Neural cell (in vitro differentiated cells): Measurements from ENCODE around the gene CHAC2. TPM values are rescaled to one million over a fixed set of nuclear protein-coding genes. Genes with fewer than 3 reads are reported as not detected.

ENCODE experiments used
- H2AFZ ChIP-seq: fragments of 200-600, 300-800 bp; sonication (generic), shearing (Covaris generic); 2 replicates; pipeline ENCODE4 v1.6.0; 2014; ENCODE audit warnings: low read depth, mild to moderate bottlenecking, antibody characterized with exemption, low read length, moderate library complexity
- H3F3A ChIP-seq: fragments of 200-600 bp; shearing (Covaris generic); 2 replicates; pipeline ENCODE4 v1.6.1; 2016; ENCODE audit warnings: mild to moderate bottlenecking, moderate library complexity, mixed read lengths, antibody characterized with exemption, low read length; ENCODE audit not compliant: insufficient read depth, poor library complexity, severe bottlenecking
- H3K27ac ChIP-seq: fragments of 200-600, 300-800 bp; sonication (generic), shearing (Covaris generic); 2 replicates; pipeline ENCODE4 v1.5.1; 2014; ENCODE audit warnings: mild to moderate bottlenecking, low read length, moderate library complexity
- H3K27me3 ChIP-seq: fragments of 300-800, 200-600 bp; sonication (generic), shearing (Covaris generic); 2 replicates; pipeline ENCODE4 v1.6.0; 2014; ENCODE audit warnings: mild to moderate bottlenecking, low read depth, low read length, moderate library complexity; ENCODE audit not compliant: insufficient read depth
- H3K36me3 ChIP-seq: fragments of 300-800, 200-600 bp; sonication (generic), shearing (Covaris generic); 2 replicates; pipeline ENCODE4 v1.5.1; 2014; ENCODE audit warnings: mild to moderate bottlenecking, antibody characterized with exemption, low read length, moderate library complexity; ENCODE audit not compliant: insufficient read depth
- H3K4me2 ChIP-seq: fragments of 300-800, 200-600 bp; sonication (generic), shearing (Covaris generic); 2 replicates; pipeline ENCODE4 v1.6.0; 2014; ENCODE audit warnings: mild to moderate bottlenecking, low read length
- H3K4me3 ChIP-seq: fragments of 300-800, 200-600 bp; sonication (generic), shearing (Covaris generic); 2 replicates; pipeline ENCODE4 v1.5.1; 2014; ENCODE audit warnings: mild to moderate bottlenecking, low read length, moderate library complexity
- H3K79me2 ChIP-seq: fragments of 200-600 bp; shearing (Covaris generic); replicated peaks from 2 replicates; pipeline ENCODE4 v1.6.0; 2014; ENCODE audit warnings: mild to moderate bottlenecking, low read length, moderate library complexity; ENCODE audit not compliant: insufficient read depth
- H3K9ac ChIP-seq: fragments of 300-800, 200-600 bp; sonication (generic), shearing (Covaris generic); 2 replicates; pipeline ENCODE4 v1.6.1; 2016; ENCODE audit warnings: mild to moderate bottlenecking, low read length, mixed read lengths
- H3K9me2 ChIP-seq: fragments of 200-600 bp; shearing (Covaris generic); 2 replicates; pipeline ENCODE4 v1.6.1; 2016; ENCODE audit warnings: mild to moderate bottlenecking, low read length, mixed read lengths; ENCODE audit not compliant: insufficient read depth
- H3K9me3 ChIP-seq: fragments of 200-600, 300-800 bp; sonication (generic), shearing (Covaris generic); 2 replicates; pipeline ENCODE4 v1.6.1; 2016; ENCODE audit warnings: mild to moderate bottlenecking, mixed run types, low read length, moderate library complexity, mixed read lengths
- H4K20me1 ChIP-seq: fragments of 200-600 bp; shearing (Covaris generic); 2 replicates; pipeline ENCODE4 v1.6.1; 2016; ENCODE audit warnings: mild to moderate bottlenecking, mixed run types; ENCODE audit not compliant: insufficient read depth
- EP300 ChIP-seq: fragments of 450-650 bp; conservative IDR thresholded peaks from 2 replicates; pipeline ENCODE4 v1.6.1; 2014; ENCODE audit warnings: antibody characterized with exemption, mild to moderate bottlenecking, moderate library complexity; ENCODE audit not compliant: poor library complexity, severe bottlenecking
- EZH2 ChIP-seq: fragments of 200-600, 300-800 bp; shearing (Covaris generic), sonication (generic); IDR thresholded peaks from 2 replicates; pipeline ENCODE4 v1.6.1; 2014; ENCODE audit warnings: antibody characterized with exemption, low read length, borderline replicate concordance, mild to moderate bottlenecking; ENCODE audit not compliant: insufficient read depth, poor library complexity, severe bottlenecking
- MXI1 ChIP-seq: fragments of 450-650 bp; conservative IDR thresholded peaks from 2 replicates; pipeline ENCODE4 v1.6.1; 2014; ENCODE audit warnings: antibody characterized with exemption, mild to moderate bottlenecking; ENCODE audit not compliant: poor library complexity, severe bottlenecking
- POLR2AphosphoS5 ChIP-seq: IDR thresholded peaks from 2 replicates; pipeline ENCODE4 v1.6.1; 2012
- RAD21 ChIP-seq: fragments of 450-650 bp; conservative IDR thresholded peaks from 2 replicates; pipeline ENCODE4 v1.6.1; 2014; ENCODE audit warnings: antibody characterized with exemption, mild to moderate bottlenecking, moderate library complexity
- SMC3 ChIP-seq: fragments of 450-650 bp; conservative IDR thresholded peaks from 2 replicates; pipeline ENCODE4 v1.6.1; 2014; ENCODE audit warnings: antibody characterized with exemption, mild to moderate bottlenecking, moderate library complexity; ENCODE audit not compliant: poor library complexity
- TAF1 ChIP-seq: IDR thresholded peaks from 2 replicates; pipeline ENCODE4 v1.6.1; 2012; ENCODE audit warnings: low read depth
- polyA plus RNA-seq: library from polyadenylated mRNA; depleted of rRNA; stranded (reverse); fragments of >200 nt; gene quantifications from 2 replicates; pipeline ENCODE4 v1.2.3, GENCODE V29; 2014
- TF ChIP-seq, protein P1 (sequence below): IDR thresholded peaks from 2 replicates; pipeline ENCODE4 v1.6.1; 2012; ENCODE audit warnings: borderline replicate concordance
- TF ChIP-seq, protein P2 (sequence below): fragments of 450-650 bp; IDR thresholded peaks from 2 replicates; pipeline ENCODE4 v1.5.1; 2014; ENCODE audit warnings: antibody characterized with exemption, mild to moderate bottlenecking, moderate library complexity; ENCODE audit not compliant: poor library complexity, severe bottlenecking

The CHAC2 gene
- polyA plus RNA-seq, 1 donor from 2014 or later, result 7.7 TPM

GRCh38 chr2:53727921-53728320 lies 39.7 kb upstream of the CHAC2 start:
- H3F3A ChIP-seq, result no peaks in the 10 kb centered on the region
- peaks cover 4% of the 10 kb centered on the region for H3K36me3 ChIP-seq
- no peak overlapping the region for H3K4me2 ChIP-seq
- H3K9me3 ChIP-seq, result no peaks in the 10 kb centered on the region
- no peaks in the 10 kb centered on the region for H3K79me2 ChIP-seq
- H3K9me2 ChIP-seq, result no peaks in the 10 kb centered on the region
- TF ChIP-seq SMC3 (no peak), TAF1 (no peak), EZH2 (no peak), EP300 (no peak), RAD21 (no peak), POLR2AphosphoS5 (no peak), MXI1 (no peak)
- TF ChIP-seq, protein P1, sequence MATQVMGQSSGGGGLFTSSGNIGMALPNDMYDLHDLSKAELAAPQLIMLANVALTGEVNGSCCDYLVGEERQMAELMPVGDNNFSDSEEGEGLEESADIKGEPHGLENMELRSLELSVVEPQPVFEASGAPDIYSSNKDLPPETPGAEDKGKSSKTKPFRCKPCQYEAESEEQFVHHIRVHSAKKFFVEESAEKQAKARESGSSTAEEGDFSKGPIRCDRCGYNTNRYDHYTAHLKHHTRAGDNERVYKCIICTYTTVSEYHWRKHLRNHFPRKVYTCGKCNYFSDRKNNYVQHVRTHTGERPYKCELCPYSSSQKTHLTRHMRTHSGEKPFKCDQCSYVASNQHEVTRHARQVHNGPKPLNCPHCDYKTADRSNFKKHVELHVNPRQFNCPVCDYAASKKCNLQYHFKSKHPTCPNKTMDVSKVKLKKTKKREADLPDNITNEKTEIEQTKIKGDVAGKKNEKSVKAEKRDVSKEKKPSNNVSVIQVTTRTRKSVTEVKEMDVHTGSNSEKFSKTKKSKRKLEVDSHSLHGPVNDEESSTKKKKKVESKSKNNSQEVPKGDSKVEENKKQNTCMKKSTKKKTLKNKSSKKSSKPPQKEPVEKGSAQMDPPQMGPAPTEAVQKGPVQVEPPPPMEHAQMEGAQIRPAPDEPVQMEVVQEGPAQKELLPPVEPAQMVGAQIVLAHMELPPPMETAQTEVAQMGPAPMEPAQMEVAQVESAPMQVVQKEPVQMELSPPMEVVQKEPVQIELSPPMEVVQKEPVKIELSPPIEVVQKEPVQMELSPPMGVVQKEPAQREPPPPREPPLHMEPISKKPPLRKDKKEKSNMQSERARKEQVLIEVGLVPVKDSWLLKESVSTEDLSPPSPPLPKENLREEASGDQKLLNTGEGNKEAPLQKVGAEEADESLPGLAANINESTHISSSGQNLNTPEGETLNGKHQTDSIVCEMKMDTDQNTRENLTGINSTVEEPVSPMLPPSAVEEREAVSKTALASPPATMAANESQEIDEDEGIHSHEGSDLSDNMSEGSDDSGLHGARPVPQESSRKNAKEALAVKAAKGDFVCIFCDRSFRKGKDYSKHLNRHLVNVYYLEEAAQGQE, result no peak
- TF ChIP-seq, protein P2, sequence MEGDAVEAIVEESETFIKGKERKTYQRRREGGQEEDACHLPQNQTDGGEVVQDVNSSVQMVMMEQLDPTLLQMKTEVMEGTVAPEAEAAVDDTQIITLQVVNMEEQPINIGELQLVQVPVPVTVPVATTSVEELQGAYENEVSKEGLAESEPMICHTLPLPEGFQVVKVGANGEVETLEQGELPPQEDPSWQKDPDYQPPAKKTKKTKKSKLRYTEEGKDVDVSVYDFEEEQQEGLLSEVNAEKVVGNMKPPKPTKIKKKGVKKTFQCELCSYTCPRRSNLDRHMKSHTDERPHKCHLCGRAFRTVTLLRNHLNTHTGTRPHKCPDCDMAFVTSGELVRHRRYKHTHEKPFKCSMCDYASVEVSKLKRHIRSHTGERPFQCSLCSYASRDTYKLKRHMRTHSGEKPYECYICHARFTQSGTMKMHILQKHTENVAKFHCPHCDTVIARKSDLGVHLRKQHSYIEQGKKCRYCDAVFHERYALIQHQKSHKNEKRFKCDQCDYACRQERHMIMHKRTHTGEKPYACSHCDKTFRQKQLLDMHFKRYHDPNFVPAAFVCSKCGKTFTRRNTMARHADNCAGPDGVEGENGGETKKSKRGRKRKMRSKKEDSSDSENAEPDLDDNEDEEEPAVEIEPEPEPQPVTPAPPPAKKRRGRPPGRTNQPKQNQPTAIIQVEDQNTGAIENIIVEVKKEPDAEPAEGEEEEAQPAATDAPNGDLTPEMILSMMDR, result no peak
- H3K9ac ChIP-seq, result no peak overlapping the region
- H3K4me3 ChIP-seq, result no peak overlapping the region
- no peaks in the 10 kb centered on the region for H4K20me1 ChIP-seq
- H3K27me3 ChIP-seq, result no peaks in the 10 kb centered on the region
- H3K27ac ChIP-seq, result no peak overlapping the region
- H2AFZ ChIP-seq, result no peak overlapping the region

DNA sequence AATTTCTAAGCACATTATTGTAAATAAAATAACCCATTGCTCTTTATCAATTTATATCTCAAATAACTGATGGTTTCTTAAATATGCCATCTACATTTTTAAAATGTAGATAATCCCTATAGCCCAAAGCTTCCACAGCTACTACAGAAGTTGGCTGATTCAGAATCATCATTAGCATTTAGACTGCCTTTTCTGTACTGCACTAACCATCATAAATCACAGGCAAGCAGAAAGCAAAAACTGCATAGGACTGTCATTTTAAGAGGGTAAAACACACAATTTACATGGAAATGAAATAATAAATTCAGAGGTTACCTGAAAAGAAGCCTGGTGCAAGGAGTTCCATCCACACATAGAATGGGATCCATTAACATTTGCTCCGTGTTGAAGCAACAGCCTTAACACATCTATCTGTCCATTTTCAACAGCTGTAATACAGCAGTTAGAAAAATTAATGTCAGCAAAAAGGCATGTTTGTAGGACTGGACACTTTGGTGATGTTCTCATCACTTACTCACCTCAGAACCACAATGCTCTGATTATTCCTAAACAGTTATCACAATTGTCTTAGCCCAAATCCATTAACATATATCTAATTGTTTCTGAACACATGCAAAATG lies 38.4 kb upstream of the CHAC2 start:
- no peaks in the 10 kb centered on the region for H3K27me3 ChIP-seq
- no peaks in the 10 kb centered on the region for H3F3A ChIP-seq
- no peaks in the 10 kb centered on the region for H3K9me2 ChIP-seq
- no peak overlapping the region for H3K4me2 ChIP-seq
- H2AFZ ChIP-seq, result no peak overlapping the region
- no peak overlapping the region for H3K27ac ChIP-seq
- H3K4me3 ChIP-seq, result no peak overlapping the region
- H3K79me2 ChIP-seq, result no peaks in the 10 kb centered on the region
- H3K9me3 ChIP-seq, result no peaks in the 10 kb centered on the region
- peaks cover 4% of the 10 kb centered on the region for H3K36me3 ChIP-seq
- no peaks in the 10 kb centered on the region for H4K20me1 ChIP-seq
- no peak for TF ChIP-seq POLR2AphosphoS5
- no peak overlapping the region for H3K9ac ChIP-seq

DNA sequence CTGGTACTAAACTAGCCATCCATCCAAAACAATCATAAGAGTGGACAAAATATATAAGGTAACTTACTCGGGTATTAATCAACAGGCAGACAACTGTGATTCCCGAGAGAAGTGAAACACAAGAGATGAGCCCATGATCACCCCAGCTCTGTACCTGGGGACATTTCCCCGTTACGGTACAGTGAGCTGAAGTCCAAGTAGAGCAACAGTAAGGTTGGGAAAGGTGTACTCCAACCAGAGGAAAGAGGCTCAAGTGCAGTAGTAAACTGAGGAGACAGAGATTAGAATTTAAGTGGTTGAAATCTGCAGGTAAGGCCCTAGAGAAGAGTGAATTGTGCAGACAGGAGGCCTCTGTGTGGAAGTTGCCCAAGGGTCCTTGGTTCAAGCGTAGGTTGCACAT lies 30.5 kb upstream of the CHAC2 start:
- no peaks in the 10 kb centered on the region for H3K9me2 ChIP-seq
- no peaks in the 10 kb centered on the region for H3K79me2 ChIP-seq
- H2AFZ ChIP-seq, result no peak overlapping the region
- no peak overlapping the region for H3K27ac ChIP-seq
- no peaks in the 10 kb centered on the region for H4K20me1 ChIP-seq
- H3K36me3 ChIP-seq, result no peaks in the 10 kb centered on the region
- no peaks in the 10 kb centered on the region for H3K9me3 ChIP-seq
- no peak overlapping the region for H3K9ac ChIP-seq
- TF ChIP-seq SMC3 (no peak), MXI1 (no peak), TAF1 (no peak), POLR2AphosphoS5 (no peak), RAD21 (no peak), EZH2 (no peak), EP300 (no peak)
- TF ChIP-seq, protein P2, result no peak
- TF ChIP-seq, protein P1, result no peak
- H3F3A ChIP-seq, result no peaks in the 10 kb centered on the region
- H3K4me2 ChIP-seq, result no peak overlapping the region
- H3K27me3 ChIP-seq, result no peaks in the 10 kb centered on the region
- H3K4me3 ChIP-seq, result no peak overlapping the region
